DND-41 (cell line): Measurements from ENCODE around the gene TSPAN3.

Source experiments
- CTCF ChIP-seq: IDR thresholded peaks from 2 replicates; pipeline ENCODE4 v1.5.1; 2012; ENCODE audit warnings: borderline replicate concordance, low read length, moderate library complexity, mild to moderate bottlenecking; ENCODE audit not compliant: poor library complexity, severe bottlenecking; ENCODE audit errors: extremely low read depth
- EZH2 ChIP-seq: IDR thresholded peaks from 3 replicates; pipeline ENCODE4 v1.6.1; 2012; ENCODE audit warnings: borderline replicate concordance, low read depth, mild to moderate bottlenecking, moderate library complexity, low read length, inconsistent platforms; ENCODE audit not compliant: severe bottlenecking

- TF ChIP-seq CTCF (no peak), EZH2 (no peak)
Measured at GRCh38 chr15:77042955-77043920, 27.7 kb downstream of the TSPAN3 start.
